B cell (primary cell): Measurements from ENCODE around the gene TIMM50. TPM values are rescaled to one million over a fixed set of nuclear protein-coding genes. Genes with fewer than 3 reads are reported as not detected.

Source experiments
- ATAC-seq: fragments of 200-7000 bp; cut with Tn5 transposase; one replicate; pipeline ENCODE4 v1.10.0; 2021; ENCODE audit warnings: low read depth, mild to moderate bottlenecking, moderate number of reproducible peaks, moderate library complexity
- CTCF ChIA-PET: fragments of 350-600 bp; sonication (Branson Sonifier 250); formaldehyde crosslinking; loops from one replicate; lab custom pipeline; 2021; ENCODE audit warnings: antibody characterized with exemption, inconsistent platforms; lab: Charles Lee
- POLR2A ChIA-PET: fragments of 350-600 bp; sonication (Branson Sonifier 250); formaldehyde crosslinking; loops from one replicate; lab custom pipeline; 2021; ENCODE audit warnings: antibody characterized with exemption; lab: Charles Lee
- DNase-seq: peaks from one replicate; pipeline ENCODE4 v3.0.0; 2013
- H2AFZ ChIP-seq: 2 replicates; pipeline ENCODE4 v1.6.1; 2012; ENCODE audit warnings: mild to moderate bottlenecking, low read depth, low read length; ENCODE audit not compliant: insufficient read depth, poor library complexity, severe bottlenecking
- H3K27ac ChIP-seq, 2 donors: 1 replicate in 1 of 2; 2 replicates in 1 of 2; pipeline ENCODE4 v1.5.1; 2012 to 2013; ENCODE audit warnings: low read length in 2 of 2, mild to moderate bottlenecking in 2 of 2, moderate library complexity in 1 of 2
- H3K27me3 ChIP-seq, 4 experiments: fragments of 200-600 bp in 1 of 4; sonication (generic) in 1 of 4; replicated peaks in 1 of 4; 1 replicate in 2 of 4; 2 replicates in 2 of 4; pipeline versions ENCODE4 v1.6.1 to v1.7.0; 2013 to 2016; ENCODE audit warnings: low read length in 3 of 4, mild to moderate bottlenecking in 2 of 4, mixed read lengths in 1 of 4, moderate library complexity in 1 of 4; ENCODE audit not compliant: insufficient read depth in 4 of 4, control insufficient read depth in 3 of 4; ENCODE audit errors: control extremely low read depth in 1 of 4
- H3K36me3 ChIP-seq, 2 experiments: replicated peaks in 1 of 2; 1 replicate in 1 of 2; 2 replicates in 1 of 2; pipeline versions ENCODE4 v1.6.1 to v1.7.1; 2013; ENCODE audit warnings: low read length in 1 of 2; ENCODE audit not compliant: insufficient read depth in 2 of 2, control insufficient read depth in 1 of 2; ENCODE audit errors: control extremely low read depth in 1 of 2, extremely low read depth in 1 of 2
- H3K4me1 ChIP-seq, 2 donors: fragments of 200-600 bp in 1 of 2; sonication (generic) in 1 of 2; 1 replicate in 1 of 2; 2 replicates in 1 of 2; pipeline versions ENCODE4 v1.5.1 to v1.6.1; 2013 to 2017; ENCODE audit warnings: low read length in 2 of 2; ENCODE audit not compliant: control insufficient read depth in 2 of 2, insufficient read depth in 2 of 2
- H3K4me2 ChIP-seq: replicated peaks from 2 replicates; pipeline ENCODE3; 2012; ENCODE audit warnings: mild to moderate bottlenecking, low read depth, low read length; ENCODE audit not compliant: poor library complexity, severe bottlenecking
- H3K4me3 ChIP-seq, 5 experiments: fragments of 200-600 bp in 1 of 5; sonication (generic) in 1 of 5; 1 replicate in 3 of 5; 2 replicates in 2 of 5; pipeline versions ENCODE4 v1.5.1 to v1.7.0; 2011 to 2016; ENCODE audit warnings: low read length in 4 of 5, mild to moderate bottlenecking in 4 of 5, low read depth in 2 of 5, control low read depth in 1 of 5, moderate library complexity in 1 of 5; ENCODE audit not compliant: insufficient read depth in 1 of 5; ENCODE audit errors: control extremely low read depth in 1 of 5, extremely low read depth in 1 of 5
- H3K79me2 ChIP-seq: fragments of 200-600 bp; sonication (generic); one replicate; pipeline ENCODE4 v1.6.0; 2016; ENCODE audit warnings: low read length; ENCODE audit not compliant: control insufficient read depth, insufficient read depth
- H3K9ac ChIP-seq: fragments of 200-600 bp; sonication (generic); 2 replicates; pipeline ENCODE4 v1.6.1; 2017; ENCODE audit warnings: mild to moderate bottlenecking, low read length, moderate library complexity
- H3K9me3 ChIP-seq, 3 donors: one replicate each; pipeline versions ENCODE4 v1.6.1 to v1.7.1; 2013; ENCODE audit warnings: low read length in 2 of 3; ENCODE audit not compliant: control insufficient read depth in 2 of 3, insufficient read depth in 1 of 3; ENCODE audit errors: control extremely low read depth in 1 of 3
- H4K20me1 ChIP-seq: 2 replicates; pipeline ENCODE4 v1.6.0; 2012; ENCODE audit warnings: mild to moderate bottlenecking, low read length; ENCODE audit not compliant: insufficient read depth, control insufficient read depth, poor library complexity, severe bottlenecking
- H3K27ac Mint-ChIP-seq: one replicate; pipeline ENCODE4 v1.8.0; 2021; ENCODE audit warnings: mixed read lengths
- H3K27me3 Mint-ChIP-seq: one replicate; pipeline ENCODE4 v1.8.0; 2021; ENCODE audit warnings: mixed read lengths
- H3K4me1 Mint-ChIP-seq: one replicate; pipeline ENCODE4 v1.8.0; 2021; ENCODE audit warnings: mixed read lengths
- H3K4me3 Mint-ChIP-seq: one replicate; pipeline ENCODE4 v1.8.0; 2021; ENCODE audit warnings: mixed read lengths
- H3K9me3 Mint-ChIP-seq: one replicate; pipeline ENCODE4 v1.8.0; 2022; ENCODE audit warnings: mixed read lengths; ENCODE audit not compliant: insufficient read depth
- CTCF ChIP-seq: fragments of 200-600 bp; IDR thresholded peaks from one replicate; pipeline ENCODE4 v1.8.0; 2022; ENCODE audit warnings: antibody characterized with exemption, mild to moderate bottlenecking
- EZH2 ChIP-seq: IDR thresholded peaks from 2 replicates; pipeline ENCODE4 v1.6.1; 2012; ENCODE audit warnings: borderline replicate concordance, low read depth, mild to moderate bottlenecking, moderate library complexity, low read length; ENCODE audit not compliant: insufficient read depth, poor library complexity, severe bottlenecking
- WGBS: methylation state at CpG from one replicate; pipeline ENCODE4 v1.1.5; 2013; ENCODE audit warnings: missing lambda C conversion rate; ENCODE audit not compliant: insufficient coverage; 5-methylcytosine and 5-hydroxymethylcytosine counted together
- intact Hi-C: fragments of 100-400 bp; cut with micrococcal nuclease; formaldehyde crosslinking; loops from one replicate; pipeline ENCODE4 v1.10.0; 2022
- polyA plus RNA-seq: library from polyadenylated mRNA; depleted of rRNA; stranded (reverse); fragments of >200 nt; gene quantifications from 2 replicates; pipeline ENCODE4 v1.2.3, GENCODE V29; 2012
- total RNA-seq, 2 donors: library from RNA; stranded (reverse); fragments of 120-200 nt in 1 of 2; gene quantifications; 1 replicate in 1 of 2; 2 replicates in 1 of 2; pipeline versions ENCODE4 v1.2.3 to v1.2.4, GENCODE V29; 2013 to 2022

The TIMM50 gene
- total and polyA plus RNA-seq, 2 donors (not counting 1 experiment from before 2014, with no cell fraction given) = 25.7 to 55.3 TPM

GRCh38 chr19:39525205-39525604 is 44.6 kb downstream of the TIMM50 start:
- Histone ChIP-seq H3K79me2 (peaks cover 5% of the 10 kb centered on the region), H3K9me3 (no peaks in the 10 kb centered on the region), H2AFZ (no peak overlapping the region), H3K27me3 (no peaks in the 10 kb centered on the region), H3K27ac (no peak overlapping the region), H3K4me3 (no peak overlapping the region), H3K36me3 (peaks cover 0 to 3% of the 10 kb centered on the region in 2 experiments), H3K4me1 (no peaks in the 10 kb centered on the region), H3K9ac (no peak overlapping the region), H3K4me2 (no peak overlapping the region), H4K20me1 (no peaks in the 10 kb centered on the region)
- DNase-seq = no peak
- POLR2A ChIA-PET = no interaction called here
- ATAC-seq = no peak
- TF ChIP-seq CTCF = no peak
- no peak for TF ChIP-seq EZH2
- H3K4me3 Mint-ChIP-seq = no peak overlapping the region
- peaks cover 2% of the 10 kb centered on the region for H3K4me1 Mint-ChIP-seq
- no CpG with 5 or more reads among the region's 3 CpGs for WGBS
- CTCF ChIA-PET = interaction anchor here (0.9 to 1.7 kb wide), 2 partner anchors 22 to 51 kb away, joined by 3 to 4 read pairs; no protein-coding TSS in a partner anchor
- no peak overlapping the region for H3K27ac Mint-ChIP-seq
- no peaks in the 10 kb centered on the region for H3K27me3 Mint-ChIP-seq
- no peaks in the 10 kb centered on the region for H3K9me3 Mint-ChIP-seq
- intact Hi-C loops = no loop called here

GRCh38 chr19:39531834-39532232 is 51.2 kb downstream of the TIMM50 start:
- Histone ChIP-seq H3K4me2 (peak overlapping the region; percentile 95), H3K79me2 (peaks cover 56% of the 10 kb centered on the region), H4K20me1 (no peaks in the 10 kb centered on the region), H3K36me3 (no peaks in the 10 kb centered on the region), H2AFZ (peak overlapping the region; percentile 97), H3K9me3 (no peaks in the 10 kb centered on the region), H3K4me3 (peak overlapping the region; percentile 75 to 98 (median 78)), H3K27me3 (no peaks in the 10 kb centered on the region), H3K27ac (peak overlapping the region in 1 of 2 donors; percentile 83), H3K4me1 (peaks cover 13 to 14% of the 10 kb centered on the region in 2 donors), H3K9ac (peak overlapping the region; percentile 94)
- WGBS = 56% methylated on average over 7 of the region's 14 CpGs
- TF ChIP-seq EZH2 (no peak), CTCF (no peak)
- Mint-ChIP-seq H3K27me3 (no peaks in the 10 kb centered on the region), H3K4me1 (peaks cover 22% of the 10 kb centered on the region), H3K4me3 (peak overlapping the region; percentile 96), H3K9me3 (no peaks in the 10 kb centered on the region), H3K27ac (peak overlapping the region; percentile 78)
- no peak for DNase-seq
- ChIA-PET POLR2A (interaction anchor here (0.6 kb wide), 1 partner anchor 770 kb away, joined by 4 read pairs; no protein-coding TSS in a partner anchor), CTCF (interaction anchor here (0.6 to 3.5 kb wide), 12 partner anchors 11 to 421 kb away, joined by 3 to 40 read pairs (median 5); partner anchors contain the start of genes DLL3 and PLEKHG2)
- intact Hi-C loops = loop anchor here (1.0 to 5.0 kb wide), 11 partner anchors 8 to 422 kb away; partner anchors contain the start of genes DLL3, EID2, MED29 and PAF1
- no peak for ATAC-seq
